ENCODE results near the gene ADGB.

DNA sequence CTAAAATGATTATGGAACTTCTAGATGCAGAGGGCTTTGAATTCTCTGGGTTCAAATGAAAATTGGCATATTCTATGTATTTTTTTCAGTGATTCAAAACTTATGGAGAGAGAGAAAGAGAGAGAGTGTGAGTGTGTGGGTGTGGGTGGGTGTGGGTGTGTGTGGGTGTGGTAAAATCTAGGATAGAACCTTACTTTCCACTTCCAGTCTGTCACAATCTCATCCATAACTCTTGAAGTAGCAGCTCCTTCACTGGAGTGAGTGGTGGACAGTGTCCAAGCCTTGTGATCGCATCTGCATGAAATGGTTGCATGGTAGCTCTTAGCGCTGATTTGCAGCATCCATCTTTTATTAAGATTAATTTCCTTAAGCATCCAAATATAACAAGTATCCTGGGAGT, 37.7 kb downstream of the ADGB start:
- no peak for TF ChIP-seq POLR2AphosphoS5 (IDR thresholded peaks at IDR 0.05; ENCODE audit: low read depth, low read length)
- no peak for TF ChIP-seq POLR2A (IDR thresholded peaks at IDR 0.05; ENCODE audit: low read depth, low read length)

All from GM12892 (cell line).